Measurements from ENCODE around the gene RFFL.
A peak's percentile ranks its signal among the peaks of the same experiment; 100 is the strongest.

Gene RFFL

DNA sequence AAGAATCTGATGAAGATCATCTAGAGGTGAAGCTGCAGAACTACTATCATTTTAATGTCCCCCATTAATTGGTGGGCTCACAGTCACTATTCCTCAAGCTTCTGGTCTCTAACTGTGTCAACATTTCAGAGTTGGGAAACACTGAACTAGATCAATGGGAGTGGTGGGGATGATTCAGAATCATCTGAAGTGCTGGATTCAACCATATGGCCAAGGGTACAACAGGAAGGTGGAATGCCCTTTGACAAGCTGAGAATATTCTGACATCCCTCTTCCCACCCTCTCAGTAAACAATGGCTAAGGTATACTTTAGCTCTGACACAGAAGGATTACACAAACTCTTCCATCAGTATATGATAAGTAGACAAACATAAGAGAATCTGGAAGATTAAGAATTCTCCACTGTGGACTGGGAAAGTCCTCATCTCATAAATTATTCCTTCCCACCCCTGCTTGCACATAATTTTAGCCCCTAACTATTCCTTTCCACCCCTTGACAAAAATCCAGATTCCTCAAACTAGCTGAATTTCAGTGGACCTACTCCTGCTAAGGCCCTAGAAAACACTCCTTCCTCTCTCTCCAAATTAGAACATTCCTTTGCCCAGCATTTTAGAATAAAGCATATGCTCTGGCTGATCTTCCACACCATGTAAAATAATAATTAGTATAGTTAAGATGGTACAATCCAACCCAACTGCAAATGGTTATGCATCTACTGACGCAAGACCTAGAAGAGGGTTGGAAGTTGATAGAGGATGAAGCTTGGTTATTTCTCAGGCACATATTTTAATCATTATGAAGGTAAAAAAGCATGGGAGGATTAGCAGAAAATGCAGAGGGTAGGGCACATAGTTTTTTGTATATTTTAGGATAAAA, 16.3 kb upstream of the RFFL start:
- no peak overlapping the region for H3K9ac ChIP-seq (ENCODE audit: low read length)
- H3K27me3 ChIP-seq (ENCODE audit: control insufficient read depth in 1 of 2, insufficient read depth in 2 of 2, low read length in 2 of 2): no peaks in the 10 kb centered on the region
- H3K27ac ChIP-seq (ENCODE audit: low read depth, low read length): no peak overlapping the region
- H3K4me3 ChIP-seq (ENCODE audit: low read depth in 1 of 2, low read length in 2 of 2): no peak overlapping the region
- H3K9me3 ChIP-seq (ENCODE audit: low read length): no peaks in the 10 kb centered on the region
- H3K36me3 ChIP-seq (ENCODE audit: insufficient read depth, low read length): no peaks in the 10 kb centered on the region
- peaks cover 15% of the 10 kb centered on the region for H3K4me1 ChIP-seq (ENCODE audit: insufficient read depth, low read length)

DNA sequence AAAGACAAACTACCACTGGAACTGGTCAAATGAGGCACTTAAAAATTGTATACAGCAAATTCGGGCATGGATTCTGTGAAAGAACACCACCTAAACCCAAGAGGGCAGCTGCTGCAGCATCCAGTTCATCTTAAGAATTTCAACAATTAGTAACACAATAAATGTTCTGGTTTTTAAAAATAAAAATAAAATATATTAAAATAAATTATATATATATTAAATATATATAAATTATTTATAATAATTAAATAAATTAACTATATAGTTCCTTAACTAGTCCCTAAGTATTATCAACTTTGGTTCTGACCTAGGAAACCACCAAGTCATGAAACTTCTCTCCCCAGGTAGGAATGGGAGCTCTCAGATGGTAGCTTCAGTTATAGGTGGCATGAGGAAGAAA, 13.4 kb upstream of the RFFL start:
- H3K36me3 ChIP-seq (ENCODE audit: insufficient read depth, low read length): no peaks in the 10 kb centered on the region
- no peak overlapping the region for H3K4me3 ChIP-seq (ENCODE audit: low read depth in 1 of 2, low read length in 2 of 2)
- H3K27me3 ChIP-seq (ENCODE audit: control insufficient read depth in 1 of 2, insufficient read depth in 2 of 2, low read length in 2 of 2): no peaks in the 10 kb centered on the region
- H3K4me1 ChIP-seq (ENCODE audit: insufficient read depth, low read length): peaks cover 9% of the 10 kb centered on the region
- no peak overlapping the region for H3K27ac ChIP-seq (ENCODE audit: low read depth, low read length)
- no peak overlapping the region for H3K9ac ChIP-seq (ENCODE audit: low read length)
- H3K9me3 ChIP-seq (ENCODE audit: low read length): no peaks in the 10 kb centered on the region

DNA sequence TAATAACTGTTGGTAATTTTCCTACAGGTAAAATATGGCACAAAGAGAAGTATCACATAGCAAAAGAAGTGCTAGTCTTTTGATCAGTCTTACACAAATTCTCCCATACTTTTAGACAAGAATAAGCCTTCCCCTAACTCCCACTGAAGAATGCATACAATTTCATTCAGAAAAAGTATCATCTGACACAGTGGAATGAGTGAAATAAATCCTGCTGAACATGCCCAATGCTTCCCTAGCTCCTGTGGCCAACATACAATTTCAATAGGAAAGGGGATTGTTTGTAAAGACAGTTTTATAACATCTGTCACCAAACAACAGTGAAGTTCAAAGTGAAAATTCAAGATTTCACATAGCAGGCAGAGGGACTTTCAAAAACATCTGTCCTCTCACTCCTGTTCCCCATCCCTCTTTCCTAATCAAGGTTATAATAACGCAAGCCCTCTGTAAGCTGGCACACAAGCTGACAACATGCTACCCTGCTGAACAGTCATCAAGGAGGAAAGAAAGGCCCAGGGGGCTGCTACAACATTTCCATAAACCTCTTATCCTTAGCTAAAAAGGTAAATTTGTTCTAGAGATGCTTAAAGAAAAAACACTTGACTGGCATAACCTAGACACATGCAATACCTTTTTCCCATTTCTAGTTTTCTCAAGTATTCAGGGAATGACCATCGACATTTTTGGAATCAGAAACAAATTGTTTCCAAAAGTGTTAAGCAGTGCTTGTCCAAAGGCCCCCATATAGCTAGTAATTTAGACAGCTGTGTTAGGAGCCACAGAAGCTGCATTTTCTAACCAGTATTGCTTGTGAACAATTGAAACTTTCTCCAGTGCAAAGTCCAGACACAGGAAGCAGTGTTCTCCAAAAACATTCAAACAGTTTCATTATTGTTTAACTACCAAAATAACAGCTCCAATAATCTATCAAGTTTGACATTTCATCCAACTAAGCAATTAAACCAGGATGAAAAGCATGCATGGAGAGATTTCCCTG, 11.5 kb upstream of the RFFL start:
- no peaks in the 10 kb centered on the region for H3K36me3 ChIP-seq (ENCODE audit: insufficient read depth, low read length)
- H3K27me3 ChIP-seq (ENCODE audit: control insufficient read depth in 1 of 2, insufficient read depth in 2 of 2, low read length in 2 of 2): no peaks in the 10 kb centered on the region
- no peaks in the 10 kb centered on the region for H3K9me3 ChIP-seq (ENCODE audit: low read length)
- no peak overlapping the region for H3K27ac ChIP-seq (ENCODE audit: low read depth, low read length)
- H3K4me3 ChIP-seq (ENCODE audit: low read depth in 1 of 2, low read length in 2 of 2): no peak overlapping the region
- no peak overlapping the region for H3K9ac ChIP-seq (ENCODE audit: low read length)
- H3K4me1 ChIP-seq (ENCODE audit: insufficient read depth, low read length): peaks cover 9% of the 10 kb centered on the region

DNA sequence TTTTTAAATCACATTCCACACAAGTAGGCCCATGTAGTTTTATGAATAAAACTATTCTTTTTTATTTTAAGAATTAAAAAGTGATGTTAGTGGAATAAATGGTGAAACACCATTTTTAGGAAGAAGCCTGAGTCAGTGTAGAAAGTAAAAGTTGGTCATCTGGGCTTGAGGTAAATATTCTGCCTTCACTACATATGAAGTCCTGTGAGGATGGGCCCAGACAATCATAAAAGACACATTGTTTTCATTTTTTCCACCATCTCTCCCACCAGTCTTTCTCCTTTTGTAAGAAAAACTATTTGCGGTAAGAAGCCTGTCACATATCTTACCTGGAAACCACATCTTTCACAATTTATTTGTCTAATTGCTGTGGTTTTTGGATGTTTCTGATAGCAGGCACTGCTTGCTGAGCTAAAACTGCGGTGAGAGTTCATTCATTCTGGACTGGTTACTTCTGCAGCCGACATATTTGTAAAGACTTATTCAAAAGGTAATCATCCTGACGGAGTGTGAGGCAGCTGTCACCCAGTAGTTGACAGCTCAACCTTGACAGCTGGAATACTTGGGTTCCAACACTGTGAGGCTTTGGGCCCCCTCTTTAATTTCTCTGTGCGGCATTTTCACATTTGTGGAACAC, 10.6 kb upstream of the RFFL start:
- Histone ChIP-seq H3K27ac (ENCODE audit: low read depth, low read length) (no peak overlapping the region), H3K9me3 (ENCODE audit: low read length) (no peaks in the 10 kb centered on the region), H3K4me3 (ENCODE audit: low read depth in 1 of 2, low read length in 2 of 2) (no peak overlapping the region), H3K36me3 (ENCODE audit: insufficient read depth, low read length) (peaks cover 4% of the 10 kb centered on the region), H3K27me3 (ENCODE audit: control insufficient read depth in 1 of 2, insufficient read depth in 2 of 2, low read length in 2 of 2) (no peaks in the 10 kb centered on the region), H3K9ac (ENCODE audit: low read length) (no peak overlapping the region), H3K4me1 (ENCODE audit: insufficient read depth, low read length) (peaks cover 9% of the 10 kb centered on the region)

DNA sequence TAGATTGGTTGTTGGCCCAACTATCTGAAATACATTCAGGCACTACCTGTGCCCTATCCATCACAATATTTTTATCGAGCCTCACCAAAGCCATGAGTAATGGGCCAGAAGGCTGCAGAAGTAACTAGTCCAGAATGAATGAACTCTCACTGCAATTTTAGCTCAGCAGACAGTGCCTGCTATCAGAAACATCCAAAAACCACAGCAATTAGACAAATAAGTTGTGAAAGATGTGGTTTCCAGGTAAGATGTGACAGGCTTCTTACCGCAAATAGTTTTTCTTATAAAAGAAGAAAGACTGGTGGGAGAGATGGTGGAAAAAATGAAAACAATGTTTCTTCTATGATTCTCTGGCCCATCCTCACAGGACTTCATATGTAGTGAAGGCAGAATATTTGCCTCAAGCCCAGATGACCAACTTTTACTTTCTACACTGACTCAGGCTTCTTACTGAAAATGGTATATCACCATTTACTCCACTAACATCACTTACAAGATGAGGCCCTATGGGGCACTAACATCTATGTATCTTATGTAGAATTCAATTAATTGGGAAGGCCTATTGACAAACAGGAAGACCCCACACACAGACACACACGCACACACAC, 9.8 kb upstream of the RFFL start:
- Histone ChIP-seq H3K9ac (ENCODE audit: low read length) (no peak overlapping the region), H3K27ac (ENCODE audit: low read depth, low read length) (no peak overlapping the region), H3K9me3 (ENCODE audit: low read length) (no peaks in the 10 kb centered on the region), H3K4me1 (ENCODE audit: insufficient read depth, low read length) (peaks cover 9% of the 10 kb centered on the region), H3K36me3 (ENCODE audit: insufficient read depth, low read length) (peaks cover 6% of the 10 kb centered on the region), H3K4me3 (ENCODE audit: low read depth in 1 of 2, low read length in 2 of 2) (no peak overlapping the region), H3K27me3 (ENCODE audit: control insufficient read depth in 1 of 2, insufficient read depth in 2 of 2, low read length in 2 of 2) (no peaks in the 10 kb centered on the region)

DNA sequence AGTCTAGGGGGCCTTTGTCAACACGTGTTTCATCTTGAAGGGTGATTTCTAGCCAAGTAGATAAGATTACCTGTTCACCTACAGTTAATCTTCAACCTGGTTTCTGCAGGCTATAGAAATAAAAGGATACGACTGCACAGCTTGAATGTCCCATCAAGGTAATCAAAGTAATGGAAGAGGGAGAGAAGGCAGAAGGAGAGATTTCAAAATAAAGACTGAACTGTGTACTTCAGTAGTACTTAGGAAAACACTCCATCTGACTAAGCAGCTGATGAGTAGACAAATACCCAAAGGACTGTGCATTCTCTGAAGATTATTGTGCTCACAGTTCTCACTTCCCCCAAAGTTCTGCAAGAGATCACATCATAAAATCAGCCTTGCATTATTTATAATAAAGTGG, 5.8 kb upstream of the RFFL start:
- H3K9ac ChIP-seq (ENCODE audit: low read length): no peak overlapping the region
- no peaks in the 10 kb centered on the region for H3K27me3 ChIP-seq (ENCODE audit: control insufficient read depth in 1 of 2, insufficient read depth in 2 of 2, low read length in 2 of 2)
- H3K9me3 ChIP-seq (ENCODE audit: low read length): no peaks in the 10 kb centered on the region
- peaks cover 8% of the 10 kb centered on the region for H3K36me3 ChIP-seq (ENCODE audit: insufficient read depth, low read length)
- no peak overlapping the region for H3K27ac ChIP-seq (ENCODE audit: low read depth, low read length)
- H3K4me3 ChIP-seq (ENCODE audit: low read depth in 1 of 2, low read length in 2 of 2): no peak overlapping the region
- peaks cover 7% of the 10 kb centered on the region for H3K4me1 ChIP-seq (ENCODE audit: insufficient read depth, low read length)

DNA sequence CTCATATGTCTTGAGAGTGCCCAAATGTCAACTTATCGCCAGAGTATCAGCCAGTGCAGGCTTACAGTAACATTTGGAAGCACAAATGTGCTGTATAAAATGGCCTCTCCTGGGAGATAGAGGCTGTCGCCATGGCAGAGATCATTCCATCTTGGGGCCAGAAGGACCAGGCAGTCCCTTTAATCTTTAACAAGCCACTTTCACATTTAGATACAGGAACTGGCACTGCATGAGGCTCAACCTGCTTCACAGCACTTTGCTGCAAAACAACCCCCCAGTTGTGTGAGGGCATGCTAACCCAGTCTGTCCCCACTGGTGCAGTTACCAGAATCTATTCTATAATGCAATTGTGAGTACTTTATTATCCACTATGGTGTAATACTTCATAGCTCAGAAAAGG, 4.7 kb upstream of the RFFL start:
- Histone ChIP-seq H3K27ac (ENCODE audit: low read depth, low read length) (no peak overlapping the region), H3K4me3 (ENCODE audit: low read depth in 1 of 2, low read length in 2 of 2) (no peak overlapping the region), H3K9me3 (ENCODE audit: low read length) (no peaks in the 10 kb centered on the region), H3K36me3 (ENCODE audit: insufficient read depth, low read length) (peaks cover 8% of the 10 kb centered on the region), H3K4me1 (ENCODE audit: insufficient read depth, low read length) (peaks cover 14% of the 10 kb centered on the region), H3K27me3 (ENCODE audit: control insufficient read depth in 1 of 2, insufficient read depth in 2 of 2, low read length in 2 of 2) (no peaks in the 10 kb centered on the region), H3K9ac (ENCODE audit: low read length) (no peak overlapping the region)

DNA sequence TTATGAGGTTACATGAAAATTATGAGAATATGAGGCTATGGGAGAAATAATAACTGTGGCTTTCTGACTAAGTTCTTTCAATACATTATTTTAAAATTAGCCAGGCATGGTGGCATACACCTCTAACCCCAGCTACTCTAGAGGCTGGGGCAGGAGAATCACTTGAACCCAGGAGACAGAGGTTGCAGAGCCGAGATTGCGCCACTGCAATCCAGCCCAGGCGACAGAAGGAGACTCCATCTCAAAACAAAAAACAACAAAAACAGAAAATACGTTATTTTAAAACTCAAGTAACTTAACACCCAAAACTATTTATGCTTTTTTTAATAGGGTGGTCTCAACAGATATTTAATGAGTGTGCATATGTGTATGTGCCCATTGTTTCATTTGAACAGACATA, 2.4 kb upstream of the RFFL start:
- H3K4me1 ChIP-seq (ENCODE audit: insufficient read depth, low read length): peaks cover 14% of the 10 kb centered on the region
- no peaks in the 10 kb centered on the region for H3K9me3 ChIP-seq (ENCODE audit: low read length)
- no peak overlapping the region for H3K27ac ChIP-seq (ENCODE audit: low read depth, low read length)
- H3K27me3 ChIP-seq (ENCODE audit: control insufficient read depth in 1 of 2, insufficient read depth in 2 of 2, low read length in 2 of 2): no peaks in the 10 kb centered on the region
- peaks cover 8% of the 10 kb centered on the region for H3K36me3 ChIP-seq (ENCODE audit: insufficient read depth, low read length)
- H3K9ac ChIP-seq (ENCODE audit: low read length): no peak overlapping the region
- no peak overlapping the region for H3K4me3 ChIP-seq (ENCODE audit: low read depth in 1 of 2, low read length in 2 of 2)

DNA sequence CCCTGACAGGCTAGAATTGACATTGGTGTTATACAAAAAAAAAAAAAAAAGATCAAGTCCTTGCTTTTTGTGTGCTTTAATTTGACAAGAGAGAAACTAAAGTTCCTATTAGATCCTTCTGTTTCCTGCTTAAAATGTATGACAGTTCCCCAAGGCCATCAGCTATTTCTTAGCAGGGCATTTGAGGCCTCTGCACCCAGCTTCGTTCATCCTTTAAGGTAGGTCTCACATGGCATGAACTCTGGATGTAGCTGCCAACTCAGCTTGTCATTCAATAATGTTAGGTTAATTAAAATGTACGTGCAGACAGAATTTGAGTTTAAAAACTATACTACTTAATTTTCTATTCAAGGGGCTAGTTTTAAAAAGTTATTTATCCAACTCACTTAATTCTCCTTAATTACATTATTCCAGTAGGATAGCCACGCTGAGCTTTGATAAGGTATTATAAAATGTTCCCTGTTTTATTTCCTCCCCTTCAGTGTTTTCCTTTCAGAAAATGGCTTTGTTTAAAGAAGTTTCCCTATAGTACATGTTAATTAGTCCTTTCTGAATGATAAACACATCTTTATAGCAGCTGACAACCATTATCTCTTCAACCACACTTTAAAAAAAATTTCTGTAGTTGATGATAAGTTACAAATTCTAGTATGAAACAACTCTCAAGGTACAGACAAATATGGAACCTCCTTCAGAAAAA, 1.2 kb upstream of the RFFL start:
- H3K27ac ChIP-seq (ENCODE audit: low read depth, low read length): no peak overlapping the region
- no peaks in the 10 kb centered on the region for H3K9me3 ChIP-seq (ENCODE audit: low read length)
- H3K4me1 ChIP-seq (ENCODE audit: insufficient read depth, low read length): peaks cover 14% of the 10 kb centered on the region
- H3K27me3 ChIP-seq (ENCODE audit: control insufficient read depth in 1 of 2, insufficient read depth in 2 of 2, low read length in 2 of 2): no peaks in the 10 kb centered on the region
- peak overlapping the region; percentile 26 for H3K9ac ChIP-seq (ENCODE audit: low read length)
- peaks cover 8% of the 10 kb centered on the region for H3K36me3 ChIP-seq (ENCODE audit: insufficient read depth, low read length)
- no peak overlapping the region for H3K4me3 ChIP-seq (ENCODE audit: low read depth in 1 of 2, low read length in 2 of 2)

DNA sequence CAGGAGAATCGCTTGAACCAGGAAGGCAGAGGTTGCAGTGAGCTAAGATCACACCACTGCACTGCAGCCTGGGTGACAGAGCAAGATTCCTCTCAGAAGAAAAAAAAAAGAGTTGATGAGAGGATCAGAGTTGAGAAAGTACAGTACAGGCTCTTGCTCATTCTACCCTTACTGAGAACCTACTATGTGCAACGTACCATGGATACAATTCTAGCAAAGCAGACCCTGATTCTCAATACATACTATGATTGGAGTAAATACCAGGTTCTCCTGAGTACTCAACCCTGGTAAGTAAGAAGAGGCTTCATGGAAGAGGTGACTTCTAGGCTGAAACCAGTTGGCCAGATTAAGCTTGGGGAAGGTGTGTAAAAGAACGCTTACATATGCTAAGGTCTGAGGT, 1.2 kb downstream of the RFFL start:
- Histone ChIP-seq H3K4me3 (ENCODE audit: low read depth in 1 of 2, low read length in 2 of 2) (no peak overlapping the region), H3K9ac (ENCODE audit: low read length) (no peak overlapping the region), H3K4me1 (ENCODE audit: insufficient read depth, low read length) (peaks cover 14% of the 10 kb centered on the region), H3K36me3 (ENCODE audit: insufficient read depth, low read length) (no peaks in the 10 kb centered on the region), H3K27ac (ENCODE audit: low read depth, low read length) (no peak overlapping the region), H3K9me3 (ENCODE audit: low read length) (no peaks in the 10 kb centered on the region), H3K27me3 (ENCODE audit: control insufficient read depth in 1 of 2, insufficient read depth in 2 of 2, low read length in 2 of 2) (no peaks in the 10 kb centered on the region)

All from muscle layer of colon (tissue), 2 donors.